ENCODE results near the gene DNAJB2.
A peak's percentile ranks its signal among the peaks of the same experiment; 100 is the strongest.
"Not testable (repeated sequence)": the region's sequence is repeated elsewhere in the genome, so short reads cannot be mapped to it uniquely, and the experiment has no call there.

The DNAJB2 gene

GRCh38 chr2:219285894-219286425, 6.8 kb downstream of the DNAJB2 start:
- DNase-seq: no peak

DNA sequence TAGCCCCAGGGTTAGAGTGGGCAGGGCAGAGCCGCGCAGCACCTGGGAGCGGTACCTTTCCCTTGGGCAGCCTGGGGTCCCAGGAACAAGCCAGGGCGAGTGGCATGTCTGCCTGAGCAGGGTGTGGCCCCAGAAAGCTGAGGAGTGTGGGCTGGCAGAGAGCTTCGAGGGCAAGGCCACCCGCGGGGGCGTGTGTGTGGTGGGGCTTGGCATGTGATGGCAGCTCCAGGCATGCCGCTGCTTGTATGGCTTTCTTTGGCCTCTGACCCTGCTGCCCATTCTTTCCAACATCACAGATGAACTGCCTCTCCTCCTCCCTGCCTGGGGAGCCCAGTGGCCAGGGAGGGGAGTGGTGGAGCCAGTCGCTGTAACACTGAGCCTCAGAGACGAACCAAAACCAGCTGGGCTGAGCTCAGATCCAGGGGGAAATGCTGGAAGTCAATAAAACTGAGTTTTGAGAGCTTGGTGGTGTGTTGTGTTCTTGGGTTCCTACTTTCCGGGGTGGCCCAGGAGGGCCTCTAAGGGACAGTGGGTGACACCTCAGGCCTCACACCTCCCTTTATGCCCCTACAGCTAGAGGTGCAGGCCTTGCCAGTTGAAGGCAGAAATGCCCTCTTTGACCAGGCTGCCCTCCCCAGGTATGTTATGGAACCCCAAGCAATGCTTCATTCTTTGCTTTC, 7.4 kb downstream of the DNAJB2 start:
- no peak for DNase-seq

DNA sequence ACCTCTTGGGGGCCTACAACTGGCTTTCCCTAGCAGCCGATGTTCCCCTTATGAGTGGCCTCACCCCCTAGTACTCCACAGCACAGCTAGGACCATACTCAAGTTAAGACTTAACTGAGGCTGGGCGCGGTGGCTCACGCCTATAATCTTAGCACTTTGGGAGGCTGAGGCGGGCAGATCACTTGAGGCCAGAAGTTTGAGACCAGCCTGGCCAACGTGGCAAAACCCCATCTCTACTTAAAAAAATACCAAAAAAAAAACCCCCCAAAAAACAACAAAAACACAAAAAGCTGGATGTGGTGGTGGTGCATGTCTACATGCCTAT, 7.9 kb downstream of the DNAJB2 start:
- DNase-seq: not testable (repeated sequence)

DNA sequence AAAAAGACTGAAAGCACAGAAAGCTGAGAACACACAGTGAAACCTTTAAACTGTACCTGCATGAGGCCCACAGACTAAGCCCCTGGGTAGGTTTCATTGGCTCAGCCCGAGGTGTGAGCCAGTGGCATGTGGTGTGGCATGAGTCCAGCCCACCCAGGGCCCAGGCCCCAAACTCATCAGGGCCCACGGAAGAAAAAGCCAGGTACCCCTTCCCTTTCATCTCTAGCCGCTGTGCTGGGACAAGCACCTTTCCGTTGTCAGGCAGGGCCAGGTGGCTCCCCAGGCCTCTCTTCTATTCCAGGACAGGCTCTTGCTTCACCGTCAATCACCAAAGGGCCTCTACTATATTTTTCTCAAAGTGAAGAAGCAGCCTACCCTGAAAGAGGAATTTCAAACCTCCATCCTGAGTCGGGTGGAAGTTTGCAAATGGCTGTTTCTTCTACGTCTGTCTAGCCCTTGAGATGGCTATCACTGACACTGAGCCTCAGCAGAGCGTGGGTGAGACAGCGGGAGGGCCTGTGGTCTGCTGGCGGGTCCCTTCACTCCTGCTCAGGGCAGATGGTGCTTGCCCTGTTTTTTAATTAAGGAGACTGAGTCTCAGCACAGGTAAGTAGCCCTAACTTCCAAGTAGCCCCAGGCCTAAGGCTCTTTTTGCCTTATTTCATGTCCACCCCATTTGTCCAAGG, 8.6 kb downstream of the DNAJB2 start:
- DNase-seq: no peak

- no peak for DNase-seq
Measured at GRCh38 chr2:219289195-219289536, 10.0 kb downstream of the DNAJB2 start.

GRCh38 chr2:219289537-219290361, 10.6 kb downstream of the DNAJB2 start:
- DNase-seq: no peak

GRCh38 chr2:219290381-219291171, 11.4 kb downstream of the DNAJB2 start:
- no peak for DNase-seq

GRCh38 chr2:219291394-219291793, 12.2 kb downstream of the DNAJB2 start:
- DNase-seq: no peak

DNA sequence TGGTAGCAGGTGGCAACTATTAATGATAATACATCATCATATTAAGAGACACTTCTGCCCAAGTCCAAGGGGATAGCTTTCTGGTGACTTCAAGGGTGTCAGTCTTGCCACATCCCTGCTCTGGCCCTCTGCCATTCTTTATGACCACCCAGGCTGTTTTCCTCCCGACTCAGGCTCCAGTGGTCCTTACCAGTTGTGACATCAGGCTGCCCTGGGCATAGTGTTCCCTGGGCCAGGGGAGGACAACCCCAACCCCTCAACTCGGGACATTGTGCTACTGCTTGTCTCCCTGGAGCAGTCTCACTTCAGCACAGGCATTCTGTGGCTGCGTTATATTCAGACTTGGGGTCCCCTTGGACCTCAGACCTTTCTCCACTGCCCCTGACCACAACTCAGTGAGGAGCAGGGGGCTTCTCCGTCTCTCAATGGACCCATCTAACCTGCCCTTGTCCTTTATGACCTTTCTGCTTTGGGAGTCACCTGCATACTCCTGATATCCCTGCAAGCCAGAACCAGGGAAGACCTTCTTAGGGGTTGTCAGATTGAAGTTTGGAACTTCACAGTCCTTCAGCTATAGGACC, 12.8 kb downstream of the DNAJB2 start:
- no peak for DNase-seq

GRCh38 chr2:219292616-219293015, 13.4 kb downstream of the DNAJB2 start:
- no peak for DNase-seq

- no peak for DNase-seq
Measured at GRCh38 chr2:219293736-219294231, 14.6 kb downstream of the DNAJB2 start.

GRCh38 chr2:219294356-219295351, 15.5 kb downstream of the DNAJB2 start:
- DNase-seq: peak; percentile 79 to 89 (median 82)

DNA sequence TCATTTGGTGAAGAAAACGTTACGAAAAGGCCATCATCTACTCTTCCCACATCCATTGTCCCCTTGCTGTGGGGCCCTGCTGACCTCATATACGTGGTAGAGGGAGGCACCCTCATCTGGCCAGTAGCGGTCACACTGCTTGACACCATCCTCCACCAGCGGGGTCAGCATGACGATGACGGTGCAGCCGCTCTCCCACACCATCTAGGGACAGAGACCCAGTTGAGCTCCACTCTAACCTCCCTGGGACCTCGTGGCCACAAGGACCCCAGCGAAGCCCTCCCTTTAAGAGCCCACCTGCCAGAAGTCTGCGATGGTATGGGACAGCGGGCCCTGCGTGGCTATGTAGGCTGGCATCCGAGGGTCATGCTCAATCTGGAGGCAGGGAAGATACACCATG, 17.0 kb downstream of the DNAJB2 start:
- DNase-seq: no peak

DNA sequence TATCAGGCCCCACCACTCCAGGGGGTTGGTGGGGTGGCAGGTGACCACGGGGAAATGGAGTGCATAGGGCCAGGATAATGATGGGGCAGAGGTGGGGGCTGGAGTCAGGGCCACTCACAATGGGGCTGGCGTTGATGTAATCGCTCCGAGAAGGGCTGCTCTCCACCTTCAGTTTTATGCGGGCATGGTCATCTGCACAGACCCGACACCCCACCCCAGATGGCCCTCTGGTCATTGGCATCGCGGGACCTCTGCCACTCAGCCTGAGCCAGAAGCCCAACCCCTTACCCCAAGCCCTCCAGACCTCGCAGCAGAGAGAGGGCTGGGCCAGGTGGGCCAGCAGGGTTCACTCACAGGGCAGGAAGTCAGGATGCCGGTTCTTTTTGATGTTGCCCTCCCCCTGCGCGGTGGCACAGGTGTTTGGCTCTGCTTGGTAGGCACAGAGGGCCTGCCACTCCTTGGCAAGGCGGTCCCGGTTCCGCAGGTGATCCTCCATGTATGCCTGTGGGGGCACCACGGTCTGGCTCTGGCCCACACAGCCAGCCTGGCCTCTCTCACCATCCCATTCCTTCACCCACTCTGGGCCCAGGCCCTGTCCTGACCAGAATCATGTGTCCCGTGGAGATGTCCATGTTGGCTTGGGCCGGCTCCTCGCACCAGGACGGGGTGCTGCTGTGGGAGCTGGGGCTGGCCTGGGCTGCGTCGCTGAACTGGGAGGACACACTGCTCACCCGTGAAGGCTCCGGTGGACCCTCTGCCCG, 17.6 kb downstream of the DNAJB2 start:
- peak in 3 of 6 experiments; percentile 10 to 30 (median 12) for DNase-seq

DNA sequence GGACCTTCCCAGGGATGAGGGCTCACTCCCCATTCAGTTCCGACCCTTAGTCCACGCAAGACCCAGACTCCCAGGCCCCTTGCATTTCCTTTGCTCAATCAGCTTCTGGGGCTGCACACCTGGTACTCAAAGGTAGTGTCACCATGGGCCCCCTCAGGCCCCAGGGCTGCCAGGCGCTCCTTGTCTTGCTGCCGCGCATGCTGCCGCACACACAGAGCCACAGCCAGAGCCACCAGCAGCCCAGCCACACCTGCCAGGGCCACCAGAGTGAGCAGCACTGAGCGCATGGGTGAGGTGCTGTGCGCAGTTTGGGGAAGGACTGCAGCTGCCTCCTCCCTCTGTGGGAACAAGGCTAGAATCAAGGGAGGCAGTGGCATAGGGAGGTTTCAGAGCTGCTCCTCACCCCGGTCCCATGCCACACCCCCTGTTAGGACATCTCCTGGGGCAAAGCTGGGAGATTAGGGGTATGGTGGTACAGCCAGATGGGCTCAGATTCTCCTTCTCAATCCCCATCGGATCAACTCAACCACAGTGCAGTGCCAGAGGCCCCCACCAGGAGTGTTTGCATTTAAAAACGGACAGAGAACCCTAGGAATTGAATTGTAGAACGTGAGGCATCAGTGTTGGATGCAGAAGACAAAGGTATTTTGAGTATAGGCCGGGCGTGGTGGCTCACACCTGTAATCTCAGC, 18.7 kb downstream of the DNAJB2 start:
- no peak for DNase-seq

- peak; percentile 56 to 90 (median 79) for DNase-seq
Measured at GRCh38 chr2:219298759-219299371, 19.7 kb downstream of the DNAJB2 start.

GRCh38 chr2:219299372-219299760, 20.2 kb downstream of the DNAJB2 start:
- no peak for DNase-seq

DNA sequence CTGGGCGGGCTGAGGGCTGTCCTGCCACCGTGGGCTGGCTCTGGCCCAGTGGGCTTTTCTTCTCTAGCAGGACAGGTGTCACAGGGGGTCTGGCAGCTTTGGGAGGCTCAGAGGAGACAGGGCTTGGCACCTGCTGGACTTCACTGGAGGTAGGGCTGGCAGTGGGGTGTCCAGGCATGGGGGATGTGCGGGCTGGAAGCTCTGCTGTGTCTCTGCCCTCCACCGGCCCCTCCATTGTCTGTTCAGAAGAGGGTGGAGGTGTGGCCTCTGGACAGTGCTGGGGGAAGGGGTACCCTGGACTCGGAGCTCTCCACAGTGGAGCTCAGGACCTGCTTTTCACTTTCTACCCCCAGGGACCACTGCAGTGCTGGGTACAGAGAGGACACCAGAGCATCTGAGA, 20.9 kb downstream of the DNAJB2 start:
- no peak for DNase-seq

DNA sequence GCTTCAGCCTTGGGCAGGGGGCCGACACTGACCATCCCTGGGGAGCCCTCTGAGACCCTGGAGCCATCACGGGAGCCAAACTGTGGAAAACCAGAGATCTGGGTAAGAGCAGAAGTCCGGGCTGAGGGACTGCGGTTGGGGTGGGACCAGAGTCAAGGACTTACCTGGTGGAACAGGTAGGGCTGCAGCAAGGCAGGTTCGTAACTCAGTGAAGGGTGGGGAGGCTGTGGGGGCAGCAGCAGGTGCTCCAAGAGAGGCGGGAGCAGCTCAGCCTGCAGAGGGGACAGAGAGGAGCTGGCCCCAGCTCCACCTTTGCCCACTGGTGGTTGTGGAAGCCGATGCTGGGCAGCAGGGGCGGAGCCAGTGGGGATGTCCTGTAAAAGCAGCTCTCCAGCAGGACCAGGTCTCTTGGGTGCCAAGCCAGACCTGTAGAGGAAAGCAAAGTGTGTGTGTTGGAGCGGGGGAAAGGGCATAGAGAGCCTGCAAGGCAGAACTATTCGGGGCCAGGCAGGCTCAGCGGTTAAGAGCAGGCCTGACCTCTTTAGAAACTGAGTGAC, 23.3 kb downstream of the DNAJB2 start:
- no peak for DNase-seq
